IPS DF 4.7 (cell line): ENCODE measurements around the gene ADGRL1.
"Not testable (repeated sequence)": the region's sequence is repeated elsewhere in the genome, so short reads cannot be mapped to it uniquely, and the experiment has no call there.

ENCODE experiments used
- DNase-seq: peaks from one replicate; pipeline ENCODE4 v3.0.0-alpha.2; 2013; ENCODE audit warnings: low spot score; ENCODE audit errors: extremely low read depth

Gene ADGRL1

GRCh38 chr19:14162871-14163297, 43.1 kb downstream of the ADGRL1 start:
- DNase-seq = no peak

GRCh38 chr19:14161305-14161704, 44.7 kb downstream of the ADGRL1 start:
- DNase-seq = no peak

- DNase-seq = no peak
Observed at GRCh38 chr19:14160017-14160703, 45.8 kb downstream of the ADGRL1 start.

GRCh38 chr19:14159059-14159458, 46.9 kb downstream of the ADGRL1 start:
- DNase-seq = no peak

GRCh38 chr19:14158276-14159023, 47.5 kb downstream of the ADGRL1 start:
- DNase-seq = no peak

GRCh38 chr19:14156971-14157717, 48.8 kb downstream of the ADGRL1 start:
- no peak for DNase-seq

- no peak for DNase-seq
Observed at GRCh38 chr19:14156122-14156521, 49.8 kb downstream of the ADGRL1 start.

- no peak for DNase-seq
Observed at GRCh38 chr19:14155371-14155770, 50.6 kb downstream of the ADGRL1 start.

GRCh38 chr19:14152713-14153112, 53.3 kb downstream of the ADGRL1 start:
- DNase-seq = no peak

GRCh38 chr19:14150770-14151661, 55.0 kb downstream of the ADGRL1 start:
- DNase-seq = no peak

- no peak for DNase-seq
Observed at GRCh38 chr19:14150041-14150769, 55.8 kb downstream of the ADGRL1 start.

- DNase-seq = no peak
Observed at GRCh38 chr19:14149509-14149994, 56.4 kb downstream of the ADGRL1 start.

GRCh38 chr19:14148751-14149410, 57.1 kb downstream of the ADGRL1 start:
- no peak for DNase-seq

GRCh38 chr19:14147797-14148605, 58.0 kb downstream of the ADGRL1 start:
- DNase-seq = peak; percentile 16

- DNase-seq = no peak
Observed at GRCh38 chr19:14146789-14147216, 59.2 kb downstream of the ADGRL1 start.

- not testable (repeated sequence) for DNase-seq
Observed at GRCh38 chr19:14146169-14146568, 59.8 kb downstream of the ADGRL1 start.

GRCh38 chr19:14145381-14145780, 60.6 kb downstream of the ADGRL1 start:
- no peak for DNase-seq

- DNase-seq = no peak
Observed at GRCh38 chr19:14142262-14143190, 63.4 kb downstream of the ADGRL1 start.
